Stimulated activated CD4-positive, alpha-beta T cell treated with anti-CD3 and anti-CD28 coated beads, Interleukin-2, amount 100 ng/mL, for 48 hours (primary cell): ENCODE measurements around the gene P2RY8.
"Not testable (repeated sequence)": the region's sequence is repeated elsewhere in the genome, so short reads cannot be mapped to it uniquely, and the experiment has no call there.

Experiments
- DNase-seq, 2 donors: peaks; one replicate each; pipeline ENCODE4 v3.0.0-alpha.2; 2020

P2RY8 gene

GRCh38 chrX:1462596-1463251 is 74.3 kb downstream of the P2RY8 start:
- DNase-seq: peak; percentile 41 to 53

- DNase-seq: no peak
Measured at GRCh38 chrX:1462110-1462509, 74.9 kb downstream of the P2RY8 start.

GRCh38 chrX:1455948-1456280 is 81.1 kb downstream of the P2RY8 start:
- DNase-seq: no peak

GRCh38 chrX:1453951-1454785 is 82.8 kb downstream of the P2RY8 start:
- DNase-seq: peak; percentile 96

GRCh38 chrX:1453395-1453783 is 83.6 kb downstream of the P2RY8 start:
- no peak for DNase-seq

- DNase-seq: peak; percentile 100
Measured at GRCh38 chrX:1452516-1453394, 84.2 kb downstream of the P2RY8 start, which contains the start of gene ASMTL. Gene ASMTL, minus strand, starts transcription at chrX:1452909. Its CDS starts 69 bp downstream, at chrX:1452840.

- DNase-seq: no peak
Measured at GRCh38 chrX:1451661-1452515, 85.1 kb downstream of the P2RY8 start.

- DNase-seq: no peak
Measured at GRCh38 chrX:1451251-1451660, 85.7 kb downstream of the P2RY8 start.

- DNase-seq: no peak
Measured at GRCh38 chrX:1450361-1451161, 86.4 kb downstream of the P2RY8 start.

- DNase-seq: no peak
Measured at GRCh38 chrX:1449823-1450149, 87.2 kb downstream of the P2RY8 start.

GRCh38 chrX:1449036-1449822 is 87.8 kb downstream of the P2RY8 start:
- no peak for DNase-seq

- not testable (repeated sequence) for DNase-seq
Measured at GRCh38 chrX:1448573-1449001, 88.4 kb downstream of the P2RY8 start.

- not testable (repeated sequence) for DNase-seq
Measured at GRCh38 chrX:1447969-1448572, 88.9 kb downstream of the P2RY8 start.

- not testable (repeated sequence) for DNase-seq
Measured at GRCh38 chrX:1446984-1447968, 89.7 kb downstream of the P2RY8 start.

GRCh38 chrX:1444561-1445500 is 92.2 kb downstream of the P2RY8 start:
- DNase-seq: no peak

- no peak for DNase-seq
Measured at GRCh38 chrX:1443496-1444075, 93.4 kb downstream of the P2RY8 start.

GRCh38 chrX:1442724-1443367 is 94.1 kb downstream of the P2RY8 start:
- no peak for DNase-seq
